Ovary (tissue), 9 donors: ENCODE data around the gene NLE1. TPM values are rescaled to one million over a fixed set of nuclear protein-coding genes. Genes with fewer than 3 reads are reported as not detected.
"Not testable (repeated sequence)": the region's sequence is repeated elsewhere in the genome, so short reads cannot be mapped to it uniquely, and the experiment has no call there.

Source experiments
- DNase-seq, 5 donors: peaks; one replicate each; pipeline ENCODE4 v3.0.0-alpha.2; 2019 to 2020
- H3K27ac ChIP-seq, 2 donors: fragments of 200-600 bp; one replicate each; pipeline versions ENCODE4 v1.5.1 to v1.8.0; 2019 to 2022
- H3K27me3 ChIP-seq: fragments of 200-600 bp; one replicate; pipeline ENCODE4 v1.8.0; 2022
- H3K36me3 ChIP-seq: fragments of 200-600 bp; sonication (generic); one replicate; pipeline ENCODE4 v1.5.1; 2019
- H3K4me1 ChIP-seq: one replicate; pipeline ENCODE4 v1.8.1; 2013; ENCODE audit warnings: mild to moderate bottlenecking, moderate library complexity; ENCODE audit not compliant: insufficient read depth
- H3K4me3 ChIP-seq: fragments of 200-600 bp; sonication (generic); one replicate; pipeline ENCODE4 v1.5.1; 2017
- H3K9me3 ChIP-seq, 2 donors: fragments of 200-600 bp in 1 of 2; sonication (generic) in 1 of 2; one replicate each; pipeline versions ENCODE4 v1.5.1 to v1.8.1; 2013 to 2019; ENCODE audit warnings: mild to moderate bottlenecking in 1 of 2, moderate library complexity in 1 of 2
- EP300 ChIP-seq: sonication (generic); formaldehyde crosslinking; IDR thresholded peaks from one replicate; pipeline ENCODE4 v1.6.1; 2017; ENCODE audit warnings: antibody characterized with exemption
- POLR2A ChIP-seq: fragments of 450-650 bp; IDR thresholded peaks from one replicate; pipeline ENCODE4 v1.6.1; 2017; ENCODE audit warnings: antibody characterized with exemption, mild to moderate bottlenecking, moderate library complexity
- WGBS, 3 donors: extraction: QIAGEN DNeasy Blood & Tissue Kit in 1 of 3; methylation state at CpG; one replicate each; pipeline versions ENCODE4 v1.1.5 to v1.1.7; 2013 to 2017; 5-methylcytosine and 5-hydroxymethylcytosine counted together
- intact Hi-C, 4 donors: fragments of 100-400 bp; cut with DNase I; formaldehyde crosslinking; loops; one replicate each; pipeline versions ENCODE4 v1.11.0 to v1.15.1; 2022 to 2023
- polyA plus RNA-seq, 2 donors: library from polyadenylated mRNA; stranded (reverse); fragments of 200-250 nt in 1 of 2; fragments of 350-450 nt in 1 of 2; fragmentation: Illumina TruSeq in 1 of 2; extraction: RNeasy Lipid Tissue Mini Kit (QIAGEN cat#74804) in 1 of 2; gene quantifications; one replicate each; pipeline ENCODE4 v1.2.3, GENCODE V29; 2013 to 2014
- total RNA-seq, 7 donors: library from RNA; depleted of rRNA in 2 of 7; stranded (reverse); fragments of >200 nt in 2 of 7; fragmentation: NEBNext Ultra II Directional in 3 of 7; extraction: Animal tissue kit (Norgen Biotek cat#: 25700) in 3 of 7; gene quantifications; one replicate each; pipeline versions ENCODE4 v1.1.0 to v1.2.4, GENCODE V29; 2016 to 2023
- TF ChIP-seq, protein P1 (sequence below), 3 donors: fragments of 450-650 bp in 2 of 3; fragments of 200-600 bp in 1 of 3; IDR thresholded peaks; one replicate each; pipeline versions ENCODE4 v1.5.1 to v1.8.0; 2016 to 2022; ENCODE audit warnings: antibody characterized with exemption in 3 of 3, mild to moderate bottlenecking in 1 of 3
- donor health status: DM: no; HTN: no; CAD: no; lungs with moderate emphysema.
- donor health status: DM: no; HTN: no; CAD: no.
- donor health status: Bipolar disorder and iron deficiency.
- donor health status: DM: yes; HTN: yes; CAD: no.
- donor health status: DM: no; HTN: no; CAD: no.
- donor health status: DM: yes; HTN: yes; CAD: no.

The NLE1 gene
- total and polyA plus RNA-seq, 9 donors: 10.6 to 26.5 (median 18.2) TPM

DNA sequence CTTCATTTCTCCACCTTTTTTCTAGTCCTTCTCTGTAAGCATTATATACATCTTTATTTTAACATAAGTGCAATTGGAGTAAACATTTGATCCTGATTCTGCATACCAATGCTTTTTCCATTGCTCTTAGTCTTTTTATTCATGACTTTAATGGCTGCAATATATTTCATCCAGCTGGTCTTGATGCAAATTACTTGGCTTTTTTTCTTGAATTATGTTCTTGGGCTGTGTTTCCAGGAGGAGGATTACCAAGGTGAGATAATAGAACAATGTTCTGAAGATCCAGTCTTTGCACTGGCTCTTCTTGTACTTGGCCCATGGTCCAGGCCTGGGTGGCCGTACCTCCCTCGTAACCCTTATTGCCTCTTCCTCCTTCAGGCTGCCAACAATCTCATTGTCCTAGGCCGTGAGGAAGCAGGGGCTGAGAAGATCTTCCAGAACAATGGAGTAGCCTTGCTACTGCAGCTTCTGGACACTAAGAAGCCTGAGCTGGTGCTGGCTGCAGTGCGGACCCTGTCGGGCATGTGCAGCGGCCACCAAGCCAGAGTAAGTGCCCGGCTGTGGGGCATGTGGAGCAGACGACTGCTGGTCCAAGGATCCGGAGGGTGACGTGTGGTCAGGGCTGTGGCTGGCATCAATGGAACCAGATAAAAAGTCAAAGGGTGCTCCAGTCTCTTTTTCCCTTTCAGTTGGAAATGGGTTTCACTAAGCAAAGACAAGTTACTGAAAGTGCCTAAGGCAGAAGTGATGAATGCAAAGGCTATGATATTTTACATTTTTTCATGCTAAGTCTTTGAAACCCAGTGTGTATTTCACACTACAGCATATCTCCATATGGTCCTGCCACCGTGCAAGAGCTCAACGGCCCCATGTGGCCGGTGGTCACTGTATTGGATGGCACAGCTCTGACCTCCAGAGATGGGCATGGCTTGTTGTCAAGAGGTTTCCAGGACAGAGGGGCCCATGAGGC is 12.4 kb upstream of the NLE1 start:
- TF ChIP-seq, protein P1, sequence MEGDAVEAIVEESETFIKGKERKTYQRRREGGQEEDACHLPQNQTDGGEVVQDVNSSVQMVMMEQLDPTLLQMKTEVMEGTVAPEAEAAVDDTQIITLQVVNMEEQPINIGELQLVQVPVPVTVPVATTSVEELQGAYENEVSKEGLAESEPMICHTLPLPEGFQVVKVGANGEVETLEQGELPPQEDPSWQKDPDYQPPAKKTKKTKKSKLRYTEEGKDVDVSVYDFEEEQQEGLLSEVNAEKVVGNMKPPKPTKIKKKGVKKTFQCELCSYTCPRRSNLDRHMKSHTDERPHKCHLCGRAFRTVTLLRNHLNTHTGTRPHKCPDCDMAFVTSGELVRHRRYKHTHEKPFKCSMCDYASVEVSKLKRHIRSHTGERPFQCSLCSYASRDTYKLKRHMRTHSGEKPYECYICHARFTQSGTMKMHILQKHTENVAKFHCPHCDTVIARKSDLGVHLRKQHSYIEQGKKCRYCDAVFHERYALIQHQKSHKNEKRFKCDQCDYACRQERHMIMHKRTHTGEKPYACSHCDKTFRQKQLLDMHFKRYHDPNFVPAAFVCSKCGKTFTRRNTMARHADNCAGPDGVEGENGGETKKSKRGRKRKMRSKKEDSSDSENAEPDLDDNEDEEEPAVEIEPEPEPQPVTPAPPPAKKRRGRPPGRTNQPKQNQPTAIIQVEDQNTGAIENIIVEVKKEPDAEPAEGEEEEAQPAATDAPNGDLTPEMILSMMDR (IDR thresholded peaks at IDR 0.05): no peak
- TF ChIP-seq EP300: no peak
- TF ChIP-seq POLR2A: no peak
- H3K27ac ChIP-seq: no peak overlapping the region
- no peak overlapping the region for H3K4me3 ChIP-seq
- H3K4me1 ChIP-seq: no peaks in the 10 kb centered on the region
- H3K27me3 ChIP-seq: no peaks in the 10 kb centered on the region
- no peaks in the 10 kb centered on the region for H3K36me3 ChIP-seq
- DNase-seq: no peak
- H3K9me3 ChIP-seq: no peaks in the 10 kb centered on the region
- WGBS, 3 donors: 84 to 89% (median 85%) methylated on average over 13 of the region's 13 CpGs
- intact Hi-C loops: no loop called here

DNA sequence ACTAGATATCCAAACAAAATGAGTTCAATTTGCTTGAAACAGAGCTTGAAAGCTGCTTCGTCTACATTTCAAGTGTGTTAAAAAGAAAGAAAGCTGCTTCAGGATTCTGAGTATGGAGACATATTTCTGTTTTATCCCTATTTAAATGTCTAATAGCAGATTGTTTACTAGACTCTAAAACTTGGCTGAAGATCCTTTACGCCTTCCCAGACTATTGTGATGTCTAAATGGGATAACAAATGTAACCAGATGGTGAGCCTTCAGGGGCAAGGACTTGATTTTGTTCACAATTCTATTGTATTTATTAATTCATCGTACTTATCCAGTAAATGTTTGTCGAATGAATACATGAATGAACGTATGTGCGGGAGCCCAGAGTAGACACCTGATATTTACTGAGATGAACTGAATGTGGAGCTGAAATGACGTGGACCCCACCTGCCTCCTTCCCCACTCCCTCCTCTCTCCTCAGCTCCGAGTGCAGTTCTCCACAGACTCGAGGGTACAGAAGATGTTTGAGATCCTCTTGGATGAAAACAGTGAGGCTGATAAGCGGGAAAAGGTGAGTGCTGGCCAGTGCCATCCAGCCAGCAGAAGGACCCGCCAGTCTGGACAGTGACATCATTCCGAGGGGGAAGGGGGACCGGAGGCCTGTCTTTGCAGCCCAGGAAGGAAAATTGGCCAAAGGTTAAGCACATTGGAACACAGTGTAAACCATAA is 10.5 kb upstream of the NLE1 start:
- no peak for DNase-seq
- H3K9me3 ChIP-seq: no peaks in the 10 kb centered on the region
- TF ChIP-seq POLR2A: no peak
- TF ChIP-seq, protein P1 (IDR thresholded peaks at IDR 0.05): no peak
- TF ChIP-seq EP300: no peak
- intact Hi-C loops: no loop called here
- H3K4me3 ChIP-seq: no peak overlapping the region
- no peaks in the 10 kb centered on the region for H3K36me3 ChIP-seq
- no peak overlapping the region for H3K27ac ChIP-seq
- H3K27me3 ChIP-seq: no peaks in the 10 kb centered on the region
- WGBS, 3 donors: 49 to 67% (median 55%) methylated on average over 13 of the region's 13 CpGs
- H3K4me1 ChIP-seq: no peaks in the 10 kb centered on the region

DNA sequence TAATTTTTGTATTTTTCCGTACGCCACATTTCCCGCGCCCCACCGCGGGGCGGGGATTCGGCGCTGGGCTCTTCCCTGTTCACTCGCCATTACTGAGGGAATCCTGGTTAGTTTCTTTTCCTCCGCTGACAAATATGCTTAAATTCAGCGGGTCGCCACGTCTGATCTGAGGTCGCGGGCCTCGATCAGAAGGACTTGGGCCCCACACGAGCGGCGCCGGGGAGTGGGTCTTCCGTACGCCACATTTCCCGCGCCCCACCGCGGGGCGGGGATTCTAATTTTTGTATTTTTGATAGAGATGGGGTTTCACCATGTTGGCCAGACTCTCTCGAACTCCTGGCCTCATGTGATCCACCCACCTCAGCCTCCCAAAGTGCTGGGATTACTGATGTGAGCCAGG is 9.0 kb upstream of the NLE1 start:
- DNase-seq, H3K27ac ChIP-seq, intact Hi-C loops, H3K27me3 ChIP-seq, H3K9me3 ChIP-seq, H3K4me1 ChIP-seq, H3K36me3 ChIP-seq, H3K4me3 ChIP-seq: not testable (repeated sequence)
- WGBS, 3 donors: 89 to 92% (median 89%) methylated on average over 29 of the region's 29 CpGs

DNA sequence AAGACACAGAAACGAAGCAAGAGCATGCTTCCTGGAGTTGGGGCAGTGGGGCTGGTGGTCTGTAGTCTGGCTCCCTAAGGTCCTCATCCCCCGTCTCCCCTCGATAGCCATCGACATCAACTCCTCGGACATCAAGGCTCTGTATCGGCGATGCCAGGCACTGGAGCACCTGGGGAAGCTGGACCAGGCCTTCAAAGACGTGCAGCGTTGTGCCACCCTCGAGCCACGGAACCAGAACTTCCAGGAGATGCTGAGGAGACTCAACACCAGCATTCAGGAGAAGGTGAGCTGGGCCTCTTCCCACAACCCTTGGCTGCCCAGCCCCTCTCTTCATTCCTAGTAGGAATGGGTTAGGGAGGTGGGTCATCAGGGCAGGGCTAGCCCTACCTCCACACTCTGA is 7.8 kb upstream of the NLE1 start:
- no peaks in the 10 kb centered on the region for H3K4me1 ChIP-seq
- intact Hi-C loops: no loop called here
- no peak overlapping the region for H3K27ac ChIP-seq
- WGBS, 3 donors: 82 to 91% (median 86%) methylated on average over 11 of the region's 11 CpGs
- H3K9me3 ChIP-seq: no peaks in the 10 kb centered on the region
- no peak overlapping the region for H3K4me3 ChIP-seq
- no peaks in the 10 kb centered on the region for H3K36me3 ChIP-seq
- DNase-seq: no peak
- no peaks in the 10 kb centered on the region for H3K27me3 ChIP-seq
- no peak for TF ChIP-seq POLR2A
- TF ChIP-seq, protein P1 (IDR thresholded peaks at IDR 0.05): no peak
- TF ChIP-seq EP300: no peak
